Measurements from ENCODE around the gene EPHA2. TPM values are rescaled to one million over a fixed set of nuclear protein-coding genes. Genes with fewer than 3 reads are reported as not detected.

Gene EPHA2
- 10 to 100 TPM in 1 of 2 donors, 1 to 10 TPM in 1; 5.8 to 11.1 TPM for total RNA-seq
- 1 to 10 TPM; 2.9 to 7.9 TPM for polyA plus RNA-seq

- WGBS = 3% methylated on average over 89 of the region's 89 CpGs
- Histone ChIP-seq H3K9ac (ENCODE audit: low read depth in 1 of 2, low read length in 2 of 2) (peak within 1 kb of the TSS; percentile 67 to 87), H3K4me1 (ENCODE audit: control insufficient read depth in 4 of 4, insufficient read depth in 4 of 4, low read length in 3 of 4) (peaks cover 7 to 29% (median 18%) of the 10 kb centered on the region in 4 donors), H3K27ac (ENCODE audit: low read depth in 1 of 2, low read length in 2 of 2) (peak within 1 kb of the TSS; percentile 89 to 91), H3K27me3 (ENCODE audit: control insufficient read depth in 4 of 4, insufficient read depth in 4 of 4, low read length in 3 of 4) (no peaks in the 10 kb centered on the region), H3K36me3 (ENCODE audit: control insufficient read depth in 4 of 4, insufficient read depth in 3 of 4, low read depth in 1 of 4, low read length in 3 of 4) (no peaks in the 10 kb centered on the region), H3K4me3 (ENCODE audit: low read depth in 1 of 3, low read length in 3 of 3) (peak within 1 kb of the TSS; percentile 73 to 82 (median 76)), H3K9me3 (ENCODE audit: control insufficient read depth in 4 of 4, low read length in 3 of 4) (no peaks in the 10 kb centered on the region)
- peak; percentile 75 for DNase-seq (ENCODE audit: low spot score)
- TF ChIP-seq SP1 (IDR thresholded peaks at IDR 0.05) = peak; percentile 10
- TF ChIP-seq YY1 (IDR thresholded peaks at IDR 0.05) = peak; percentile 22
- TF ChIP-seq RAD21 (IDR thresholded peaks at IDR 0.05) = peak in 1 of 2 donors; percentile 28
- no peak for TF ChIP-seq NR2F2 (IDR thresholded peaks at IDR 0.05)
- peak; percentile 78 for TF ChIP-seq TAF1 (conservative IDR thresholded peaks at IDR 0.05)
- TF ChIP-seq, protein P1, sequence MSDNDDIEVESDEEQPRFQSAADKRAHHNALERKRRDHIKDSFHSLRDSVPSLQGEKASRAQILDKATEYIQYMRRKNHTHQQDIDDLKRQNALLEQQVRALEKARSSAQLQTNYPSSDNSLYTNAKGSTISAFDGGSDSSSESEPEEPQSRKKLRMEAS (IDR thresholded peaks at IDR 0.05) = no peak
- TF ChIP-seq REST (IDR thresholded peaks at IDR 0.05) = peak; percentile 27
- TF ChIP-seq HNF4A (conservative IDR thresholded peaks at IDR 0.05) = peak in 1 of 2 donors; percentile 20
Measured at GRCh38 chr1:16155537-16156410, at the start of gene EPHA2. EPHA2 (minus strand) TSS chr1:16156069; CDS start chr1:16155932, 137 bp downstream.

DNA sequence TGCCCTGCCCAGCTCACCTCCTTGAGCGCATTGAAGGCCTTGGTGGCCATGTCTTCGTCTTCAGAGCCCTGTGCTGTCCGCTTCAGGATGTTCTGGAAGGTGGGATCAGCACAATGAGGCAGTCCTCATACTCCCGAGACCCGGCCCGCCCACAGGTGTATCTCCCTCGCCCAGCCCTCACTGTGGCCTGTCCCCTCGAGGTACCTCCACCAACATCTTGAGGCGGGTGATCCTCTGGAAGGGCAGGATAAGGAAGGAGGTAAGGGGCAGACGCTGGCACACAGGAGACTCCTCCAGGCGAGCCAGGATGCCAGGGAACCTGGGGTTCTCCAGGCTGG, 49.4 kb upstream of the EPHA2 start:
- no peaks in the 10 kb centered on the region for H3K9me3 ChIP-seq (ENCODE audit: control insufficient read depth in 4 of 4, low read length in 3 of 4)
- WGBS = 97% methylated on average over 11 of the region's 11 CpGs
- H3K27me3 ChIP-seq (ENCODE audit: control insufficient read depth in 4 of 4, insufficient read depth in 4 of 4, low read length in 3 of 4) = no peaks in the 10 kb centered on the region
- peaks cover 0 to 7% (median under 1%) of the 10 kb centered on the region in 4 donors for H3K4me1 ChIP-seq (ENCODE audit: control insufficient read depth in 4 of 4, insufficient read depth in 4 of 4, low read length in 3 of 4)
- no peak overlapping the region for H3K9ac ChIP-seq (ENCODE audit: low read depth in 1 of 2, low read length in 2 of 2)
- DNase-seq (ENCODE audit: low spot score) = no peak
- no peak overlapping the region for H3K4me3 ChIP-seq (ENCODE audit: low read depth in 1 of 3, low read length in 3 of 3)
- H3K36me3 ChIP-seq (ENCODE audit: control insufficient read depth in 4 of 4, insufficient read depth in 3 of 4, low read depth in 1 of 4, low read length in 3 of 4) = no peaks in the 10 kb centered on the region
- H3K27ac ChIP-seq (ENCODE audit: low read depth in 1 of 2, low read length in 2 of 2) = no peak overlapping the region
- no peak for TF ChIP-seq FOXA1 (IDR thresholded peaks at IDR 0.05)
- TF ChIP-seq RXRA (IDR thresholded peaks at IDR 0.05) = no peak
- TF ChIP-seq YY1 (IDR thresholded peaks at IDR 0.05) = no peak
- no peak for TF ChIP-seq HNF4G (IDR thresholded peaks at IDR 0.05)
- TF ChIP-seq JUND (IDR thresholded peaks at IDR 0.05) = no peak
- TF ChIP-seq TAF1 (conservative IDR thresholded peaks at IDR 0.05) = no peak
- no peak for TF ChIP-seq NR2F2 (IDR thresholded peaks at IDR 0.05)
- TF ChIP-seq, protein P1 (IDR thresholded peaks at IDR 0.05) = no peak
- no peak for TF ChIP-seq HNF4A (conservative IDR thresholded peaks at IDR 0.05)
- TF ChIP-seq, protein P2, sequence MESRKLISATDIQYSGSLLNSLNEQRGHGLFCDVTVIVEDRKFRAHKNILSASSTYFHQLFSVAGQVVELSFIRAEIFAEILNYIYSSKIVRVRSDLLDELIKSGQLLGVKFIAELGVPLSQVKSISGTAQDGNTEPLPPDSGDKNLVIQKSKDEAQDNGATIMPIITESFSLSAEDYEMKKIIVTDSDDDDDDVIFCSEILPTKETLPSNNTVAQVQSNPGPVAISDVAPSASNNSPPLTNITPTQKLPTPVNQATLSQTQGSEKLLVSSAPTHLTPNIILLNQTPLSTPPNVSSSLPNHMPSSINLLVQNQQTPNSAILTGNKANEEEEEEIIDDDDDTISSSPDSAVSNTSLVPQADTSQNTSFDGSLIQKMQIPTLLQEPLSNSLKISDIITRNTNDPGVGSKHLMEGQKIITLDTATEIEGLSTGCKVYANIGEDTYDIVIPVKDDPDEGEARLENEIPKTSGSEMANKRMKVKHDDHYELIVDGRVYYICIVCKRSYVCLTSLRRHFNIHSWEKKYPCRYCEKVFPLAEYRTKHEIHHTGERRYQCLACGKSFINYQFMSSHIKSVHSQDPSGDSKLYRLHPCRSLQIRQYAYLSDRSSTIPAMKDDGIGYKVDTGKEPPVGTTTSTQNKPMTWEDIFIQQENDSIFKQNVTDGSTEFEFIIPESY (IDR thresholded peaks at IDR 0.05) = no peak
- no peak for TF ChIP-seq EGR1 (IDR thresholded peaks at IDR 0.05; ENCODE audit: low read depth in 2 of 2)
- TF ChIP-seq FOXA2 (IDR thresholded peaks at IDR 0.05) = no peak
- TF ChIP-seq RAD21 (IDR thresholded peaks at IDR 0.05) = no peak
- TF ChIP-seq, protein P3, sequence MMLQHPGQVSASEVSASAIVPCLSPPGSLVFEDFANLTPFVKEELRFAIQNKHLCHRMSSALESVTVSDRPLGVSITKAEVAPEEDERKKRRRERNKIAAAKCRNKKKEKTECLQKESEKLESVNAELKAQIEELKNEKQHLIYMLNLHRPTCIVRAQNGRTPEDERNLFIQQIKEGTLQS (IDR thresholded peaks at IDR 0.05) = no peak
- no peak for TF ChIP-seq REST (IDR thresholded peaks at IDR 0.05)
- TF ChIP-seq CTCF (IDR thresholded peaks at IDR 0.05; ENCODE audit: low read depth, low read length, missing input control) = no peak
- TF ChIP-seq GABPA (IDR thresholded peaks at IDR 0.05 in 1 of 2, conservative IDR thresholded peaks at IDR 0.05 in 1 of 2) = no peak
- no peak for TF ChIP-seq SP1 (IDR thresholded peaks at IDR 0.05)

Data from liver (tissue), 9 donors.